ENCODE results near the gene MPLKIP.
"Not testable (repeated sequence)": the region's sequence is repeated elsewhere in the genome, so short reads cannot be mapped to it uniquely, and the experiment has no call there.

- TF ChIP-seq CTCF (IDR thresholded peaks at IDR 0.05 in 4 of 5, conservative IDR thresholded peaks at IDR 0.05 in 1 of 5); POLR2A (IDR thresholded peaks at IDR 0.05): not testable (repeated sequence)
Measured at GRCh38 chr7:40175256-40175655, 40.8 kb upstream of the MPLKIP start.

All from gastrocnemius medialis (tissue), 4 donors.